ENCODE measurements around the gene SLC10A4. TPM values are rescaled to one million over a fixed set of nuclear protein-coding genes. Genes with fewer than 3 reads are reported as not detected.

The SLC10A4 gene
- total and polyA plus RNA-seq, 2 of the 4 experiments (the other 2 are of a cell fraction) = not detected

GRCh38 chr4:48503233-48504025 is 20.3 kb downstream of the SLC10A4 start:
- H3K9me1 ChIP-seq (ENCODE audit: insufficient read depth, low read length) = no peaks in the 10 kb centered on the region
- intact Hi-C loops (cut with micrococcal nuclease) (loop anchor here (10.0 kb wide), 1 partner anchor 49 kb away; no protein-coding TSS in a partner anchor), dilution Hi-C loops (cut with HindIII; ENCODE audit: low sequenced_read_pairs, unreplicated experiment) (no loop called here), in situ Hi-C loops (cut with MboI; ENCODE audit: low sequenced_read_pairs) (no loop called here)
- CTCF ChIA-PET = no interaction called here
- H3K23ac ChIP-seq (ENCODE audit: low read depth, low read length) = no peak overlapping the region
- no peak for TF ChIP-seq MXI1 (IDR thresholded peaks at IDR 0.05; ENCODE audit: borderline replicate concordance, low read depth, low read length)
- no peak for TF ChIP-seq CTCF (conservative IDR thresholded peaks at IDR 0.05; ENCODE audit: low read depth, low read length)
- TF ChIP-seq BHLHE40 (IDR thresholded peaks at IDR 0.05; ENCODE audit: low read depth, low read length) = no peak
- no peak for TF ChIP-seq POLR2A (IDR thresholded peaks at IDR 0.05; ENCODE audit: low read depth, low read length)
- TF ChIP-seq USF2 (IDR thresholded peaks at IDR 0.05; ENCODE audit: low read depth, low read length) = no peak
- TF ChIP-seq RCOR1 (IDR thresholded peaks at IDR 0.05; ENCODE audit: insufficient replicate concordance, low read length) = no peak
- no peak for TF ChIP-seq MAZ (IDR thresholded peaks at IDR 0.05; ENCODE audit: borderline replicate concordance, low read depth, low read length)
- TF ChIP-seq ELK1 (IDR thresholded peaks at IDR 0.05; ENCODE audit: borderline replicate concordance, low read depth, low read length) = no peak
- no peak for TF ChIP-seq CHD1 (IDR thresholded peaks at IDR 0.05; ENCODE audit: low read depth, low read length)
- TF ChIP-seq NFE2L2 (IDR thresholded peaks at IDR 0.05; ENCODE audit: low read depth, low read length) = no peak
- no peak for TF ChIP-seq CEBPB (IDR thresholded peaks at IDR 0.05; ENCODE audit: low read depth, low read length)
- no peak for TF ChIP-seq RAD21 (IDR thresholded peaks at IDR 0.05; ENCODE audit: low read length)
- TF ChIP-seq SMC3 (IDR thresholded peaks at IDR 0.05; ENCODE audit: low read depth, low read length) = no peak
- H3K79me1 ChIP-seq (ENCODE audit: low read depth in 1 of 2, low read length in 2 of 2) = no peaks in the 10 kb centered on the region; a peak in 1 of 4 replicates
- no peak overlapping the region for H2AFZ ChIP-seq (replicated peaks; ENCODE audit: low read length, poor library complexity)
- no peaks in the 10 kb centered on the region for H3K27me3 ChIP-seq (ENCODE audit: control insufficient read depth, insufficient read depth, low read length)
- H3K9me3 ChIP-seq (ENCODE audit: control insufficient read depth, insufficient read depth, low read length) = no peaks in the 10 kb centered on the region
- H2AK5ac ChIP-seq (ENCODE audit: low read depth, low read length) = no peak overlapping the region
- ATAC-seq (ENCODE audit: low read depth) (no peak), DNase-seq (no peak)
- no peak overlapping the region for H3K9ac ChIP-seq (ENCODE audit: low read depth, low read length)
- no TSS peak for BruUV-seq (replicated peaks)
- WGBS, 2 experiments (ENCODE audit: extremely low coverage in 2 of 2, insufficient read length in 1 of 2) = no CpG with 5 or more reads among the region's 4 CpGs
- H2BK20ac ChIP-seq (ENCODE audit: low read depth, low read length) = no peak overlapping the region
- no peak overlapping the region for H2BK5ac ChIP-seq (ENCODE audit: low read depth, low read length, poor library complexity, severe bottlenecking)
- H3K18ac ChIP-seq (ENCODE audit: low read depth, low read length) = no peak overlapping the region
- no peak overlapping the region for H3K14ac ChIP-seq (replicated peaks; ENCODE audit: low read depth, low read length)
- H4K8ac ChIP-seq (ENCODE audit: low read depth in 2 of 2, low read length in 2 of 2) = no peak overlapping the region
- H4K5ac ChIP-seq (ENCODE audit: low read depth, low read length) = no peak overlapping the region
- no peak overlapping the region for H3K4me2 ChIP-seq (ENCODE audit: low read depth, low read length)
- H3K4me1 ChIP-seq (ENCODE audit: control insufficient read depth, insufficient read depth, low read length) = no peaks in the 10 kb centered on the region
- peaks cover 15% of the 10 kb centered on the region for H3K36me3 ChIP-seq (ENCODE audit: control insufficient read depth, insufficient read depth, low read length)
- no peak overlapping the region for H2BK120ac ChIP-seq (ENCODE audit: low read depth, low read length)
- no peaks in the 10 kb centered on the region for H4K20me1 ChIP-seq (ENCODE audit: insufficient read depth, low read length)
- H3K56ac ChIP-seq (ENCODE audit: extremely low read depth, insufficient read depth, low read length) = no peak overlapping the region
- H3K4ac ChIP-seq (ENCODE audit: low read depth, low read length) = no peak overlapping the region
- H2AK9ac ChIP-seq (replicated peaks; ENCODE audit: low read depth, low read length, poor library complexity) = no peak overlapping the region
- H2BK15ac ChIP-seq (ENCODE audit: low read depth, low read length) = no peak overlapping the region
- POLR2A ChIA-PET (ENCODE audit: unreplicated experiment) = no interaction called here
- no peak overlapping the region for H3K4me3 ChIP-seq (ENCODE audit: insufficient read depth, low read depth, low read length)
- no peak overlapping the region for H4K91ac ChIP-seq (ENCODE audit: insufficient read depth, low read depth, low read length)
- no peak overlapping the region for H3K27ac ChIP-seq (ENCODE audit: insufficient read depth, low read length)
